BJ (cell line): Measurements from ENCODE around the gene PRR35. TPM values are rescaled to one million over a fixed set of nuclear protein-coding genes. Genes with fewer than 3 reads are reported as not detected.

ENCODE experiments used
- CTCF ChIA-PET: fragments of 350-600 bp; formaldehyde crosslinking; extraction: SDS; loops from one replicate; lab custom pipeline; 2021; ENCODE audit warnings: antibody characterized with exemption, inconsistent platforms; lab: Yijun Ruan, JAX
- POLR2A ChIA-PET: fragments of 300-600 bp; sonication (Branson Sonifier 250); formaldehyde crosslinking; extraction: SDS; loops from one replicate; lab custom pipeline; 2021; ENCODE audit warnings: antibody characterized with exemption; lab: Charles Lee
- DNase-seq: peaks from one replicate; pipeline ENCODE4 v3.0.0-alpha.2; 2011; ENCODE audit warnings: low read depth
- H3K27me3 ChIP-seq: 2 replicates; pipeline ENCODE4 v1.6.0; 2011; ENCODE audit warnings: low read length; ENCODE audit not compliant: control insufficient read depth, insufficient read depth
- H3K36me3 ChIP-seq: 2 replicates; pipeline ENCODE4 v1.5.1; 2011; ENCODE audit warnings: low read length; ENCODE audit not compliant: control insufficient read depth, insufficient read depth
- H3K4me3 ChIP-seq: 2 replicates; pipeline ENCODE4 v1.5.1; 2011; ENCODE audit warnings: low read depth, mild to moderate bottlenecking, control low read depth, low read length
- CTCF ChIP-seq: IDR thresholded peaks from 2 replicates; pipeline ENCODE4 v1.5.1; 2011; ENCODE audit warnings: low read depth, mild to moderate bottlenecking, control low read depth, inconsistent platforms, low read length, moderate library complexity; ENCODE audit not compliant: insufficient read depth
- polyA plus RNA-seq: library from polyadenylated mRNA; depleted of rRNA; stranded (reverse); fragments of >200 nt; gene quantifications from 2 replicates; pipeline ENCODE4 v1.2.3, GENCODE V29; 2011

PRR35 gene
- polyA plus RNA-seq, 1 experiment, result not detected

GRCh38 chr16:580946-581498 is 20.8 kb downstream of the PRR35 start:
- H3K27me3 ChIP-seq, result no peaks in the 10 kb centered on the region
- ChIA-PET POLR2A (no interaction called here), CTCF (interaction anchor here (0.6 kb wide), 1 partner anchor 11 kb away, joined by 4 read pairs; no protein-coding TSS in a partner anchor)
- no peak for DNase-seq
- no peak for TF ChIP-seq CTCF
- peaks cover 3% of the 10 kb centered on the region for H3K36me3 ChIP-seq
- H3K4me3 ChIP-seq, result no peak overlapping the region

GRCh38 chr16:582218-582613 is 22.0 kb downstream of the PRR35 start:
- Histone ChIP-seq H3K27me3 (no peaks in the 10 kb centered on the region), H3K4me3 (no peak overlapping the region), H3K36me3 (peaks cover 3% of the 10 kb centered on the region)
- no peak for DNase-seq
- TF ChIP-seq CTCF, result no peak
- POLR2A ChIA-PET, result no interaction called here
- CTCF ChIA-PET, result no interaction called here

GRCh38 chr16:582614-583331 is 22.6 kb downstream of the PRR35 start:
- H3K27me3 ChIP-seq, result no peaks in the 10 kb centered on the region
- no peak for TF ChIP-seq CTCF
- DNase-seq, result no peak
- POLR2A ChIA-PET, result no interaction called here
- CTCF ChIA-PET, result no interaction called here
- H3K36me3 ChIP-seq, result peaks cover 1% of the 10 kb centered on the region
- no peak overlapping the region for H3K4me3 ChIP-seq

- ChIA-PET POLR2A (no interaction called here), CTCF (no interaction called here)
- no peak for TF ChIP-seq CTCF
- Histone ChIP-seq H3K36me3 (peaks cover 1% of the 10 kb centered on the region), H3K4me3 (no peak overlapping the region), H3K27me3 (no peaks in the 10 kb centered on the region)
- no peak for DNase-seq
Measured at GRCh38 chr16:583470-583814, 23.2 kb downstream of the PRR35 start.

GRCh38 chr16:583815-584591 is 23.8 kb downstream of the PRR35 start:
- ChIA-PET CTCF (no interaction called here), POLR2A (no interaction called here)
- DNase-seq, result no peak
- Histone ChIP-seq H3K4me3 (no peak overlapping the region), H3K27me3 (no peaks in the 10 kb centered on the region), H3K36me3 (peaks cover 1% of the 10 kb centered on the region)
- no peak for TF ChIP-seq CTCF
